Frontal cortex (tissue), 4 donors: Measurements from ENCODE around the gene IVD. TPM values are rescaled to one million over a fixed set of nuclear protein-coding genes. Genes with fewer than 3 reads are reported as not detected.

ENCODE experiments used
- DNase-seq, 2 donors: peaks; one replicate each; pipeline ENCODE4 v3.0.0; 2012; ENCODE audit warnings: low spot score in 2 of 2
- FAIRE-seq: peaks from 2 replicates; lab custom pipeline; 2012; peaks lifted over from hg19 to GRCh38; lab: Jason Lieb, UNC
- total RNA-seq: library from RNA; depleted of rRNA; stranded (reverse); fragments of >200 nt; gene quantifications from one replicate; pipeline ENCODE4 v1.2.3, GENCODE V29; 2014
- donor health status: control.
- donor health status: control.
- donor health status: control.

IVD gene
- total RNA-seq, 1 donor from 2014 or later = 15.1 TPM

GRCh38 chr15:40470423-40471104 lies 65.0 kb downstream of the IVD start, which contains the start of gene CHST14:
TSS of gene CHST14 (plus strand) at chr15:40470984. CDS start at chr15:40471214, 230 bp downstream.
- peak; percentile 85 to 88 for DNase-seq
- FAIRE-seq = no peak

Other genes starting within 250 kb of the IVD start
- 11.4 TPM for gene BUB1B, start 244.7 kb upstream of the IVD start, total RNA-seq
- gene PAK6, start 166.7 kb upstream of the IVD start, total RNA-seq = 11.8 TPM
- 2.0 TPM for gene ANKRD63, start 122.7 kb upstream of the IVD start, total RNA-seq
- gene PLCB2, start 97.9 kb upstream of the IVD start, total RNA-seq = 4.1 TPM
- 10.6 TPM for gene INAFM2, start 82.1 kb upstream of the IVD start, total RNA-seq
- 0.41 TPM for gene CCDC9B, start 64.9 kb upstream of the IVD start, total RNA-seq
- not detected for gene PHGR1, start 54.8 kb upstream of the IVD start, total RNA-seq
- gene DISP2, start 47.6 kb upstream of the IVD start, total RNA-seq = 5.3 TPM
- gene KNSTRN, start 23.1 kb upstream of the IVD start, total RNA-seq = 22.4 TPM
- gene BAHD1, start 35.2 kb downstream of the IVD start, total RNA-seq = 7.3 TPM
- 0.82 TPM for gene CHST14, start 65.2 kb downstream of the IVD start, total RNA-seq
- gene CCDC32, start 159.2 kb downstream of the IVD start, total RNA-seq = 23.6 TPM
- 15.9 TPM for gene RPUSD2, start 163.5 kb downstream of the IVD start, total RNA-seq
- gene KNL1, start 188.5 kb downstream of the IVD start, total RNA-seq = 6.5 TPM